HUES48 (cell line): ENCODE data around the gene ITGAE.
A peak's percentile ranks its signal among the peaks of the same experiment; 100 is the strongest.
"Not testable (repeated sequence)": the region's sequence is repeated elsewhere in the genome, so short reads cannot be mapped to it uniquely, and the experiment has no call there.

Experiments used
- H3K27ac ChIP-seq: one replicate; pipeline ENCODE4 v1.7.0; 2013; ENCODE audit warnings: low read depth, low read length, inconsistent platforms
- H3K27me3 ChIP-seq: 2 replicates; pipeline ENCODE4 v1.6.1; 2013; ENCODE audit warnings: mild to moderate bottlenecking, low read length; ENCODE audit not compliant: control insufficient read depth, insufficient read depth
- H3K36me3 ChIP-seq: 2 replicates; pipeline ENCODE4 v1.6.1; 2013; ENCODE audit warnings: low read length; ENCODE audit not compliant: control insufficient read depth, insufficient read depth
- H3K4me1 ChIP-seq: 2 replicates; pipeline ENCODE4 v1.6.1; 2013; ENCODE audit warnings: mild to moderate bottlenecking, low read length; ENCODE audit not compliant: control insufficient read depth, insufficient read depth
- H3K4me3 ChIP-seq: 2 replicates; pipeline ENCODE4 v1.5.1; 2013; ENCODE audit warnings: mild to moderate bottlenecking, low read depth, low read length
- H3K9ac ChIP-seq: 2 replicates; pipeline ENCODE4 v1.6.1; 2013; ENCODE audit warnings: mild to moderate bottlenecking, low read depth, low read length, moderate library complexity
- H3K9me3 ChIP-seq: 2 replicates; pipeline ENCODE4 v1.6.1; 2013; ENCODE audit warnings: low read length; ENCODE audit not compliant: control insufficient read depth, insufficient read depth

Gene ITGAE

GRCh38 chr17:3705718-3705984 is 95.3 kb downstream of the ITGAE start:
- not testable (repeated sequence) for H3K9me3 ChIP-seq, H3K36me3 ChIP-seq, H3K4me3 ChIP-seq, H3K4me1 ChIP-seq, H3K27me3 ChIP-seq, H3K9ac ChIP-seq, H3K27ac ChIP-seq

DNA sequence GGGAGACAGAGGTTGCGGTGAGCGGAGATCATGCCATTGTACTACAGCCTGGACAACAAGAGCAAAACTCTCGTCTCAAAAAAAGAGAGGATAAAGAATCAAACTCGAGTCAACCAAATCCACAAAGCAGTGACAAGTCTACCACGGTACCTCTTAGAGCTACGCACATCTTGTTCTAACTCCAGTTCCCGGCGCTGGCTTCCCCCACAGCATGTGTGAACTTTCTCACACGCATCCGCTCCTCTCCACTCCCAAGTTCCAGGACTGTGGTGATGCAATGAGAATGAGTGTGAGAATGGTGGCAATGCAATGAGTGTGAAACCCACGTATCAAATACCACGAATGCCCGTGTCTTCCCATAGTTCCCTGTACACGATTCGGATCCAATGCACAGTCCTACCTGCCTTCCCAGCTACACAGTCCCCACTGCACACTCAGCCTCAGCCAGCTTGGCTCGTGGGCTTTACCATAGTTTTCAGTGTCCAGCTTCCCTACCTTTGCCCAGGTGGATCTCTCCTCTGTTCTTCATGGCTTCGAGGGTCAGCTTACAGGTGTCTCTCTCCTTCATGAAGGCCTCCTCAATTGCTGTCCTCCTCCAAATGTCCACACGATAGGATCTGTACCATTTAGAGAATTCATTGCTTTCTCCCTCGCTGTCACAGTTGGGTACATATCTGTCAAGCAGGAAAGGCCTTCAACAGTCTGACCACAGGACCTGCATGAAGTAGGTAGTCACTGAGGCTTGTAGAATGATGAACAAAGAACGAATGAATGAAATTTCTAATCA is 95.9 kb downstream of the ITGAE start:
- H3K27ac ChIP-seq: no peak overlapping the region
- no peak overlapping the region for H3K4me3 ChIP-seq
- no peaks in the 10 kb centered on the region for H3K4me1 ChIP-seq
- H3K9ac ChIP-seq: no peak overlapping the region
- no peaks in the 10 kb centered on the region for H3K36me3 ChIP-seq
- no peaks in the 10 kb centered on the region for H3K27me3 ChIP-seq
- H3K9me3 ChIP-seq: no peaks in the 10 kb centered on the region

- H3K9me3 ChIP-seq, H3K27ac ChIP-seq, H3K36me3 ChIP-seq, H3K4me3 ChIP-seq, H3K4me1 ChIP-seq, H3K27me3 ChIP-seq, H3K9ac ChIP-seq: not testable (repeated sequence)
Observed at GRCh38 chr17:3702041-3702539, 98.9 kb downstream of the ITGAE start.

DNA sequence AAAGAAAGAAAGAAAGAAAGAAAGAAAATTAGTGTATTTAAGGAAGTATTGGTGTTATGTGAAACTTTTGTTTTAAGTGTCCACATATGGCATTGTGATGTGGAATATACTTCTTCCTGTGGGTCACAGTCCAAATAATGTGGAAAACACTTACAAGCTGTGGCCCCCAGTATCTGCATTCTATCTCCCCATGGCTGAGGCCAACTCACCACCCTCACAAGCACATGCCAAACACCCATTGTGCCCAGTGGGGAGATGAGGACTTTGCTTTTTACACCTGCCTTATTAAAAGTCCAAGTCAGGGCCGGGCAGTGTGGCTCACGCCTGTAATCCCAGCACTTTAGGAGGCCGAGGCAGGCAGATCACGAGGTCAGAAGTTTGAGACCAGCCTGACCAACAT is 101.0 kb downstream of the ITGAE start:
- H3K9me3 ChIP-seq: no peaks in the 10 kb centered on the region
- H3K9ac ChIP-seq: no peak overlapping the region
- H3K27ac ChIP-seq: no peak overlapping the region
- no peak overlapping the region for H3K4me3 ChIP-seq
- no peaks in the 10 kb centered on the region for H3K36me3 ChIP-seq
- H3K27me3 ChIP-seq: peaks cover 24% of the 10 kb centered on the region
- H3K4me1 ChIP-seq: peaks cover 3% of the 10 kb centered on the region; the same call in 1 of the 2 replicates

DNA sequence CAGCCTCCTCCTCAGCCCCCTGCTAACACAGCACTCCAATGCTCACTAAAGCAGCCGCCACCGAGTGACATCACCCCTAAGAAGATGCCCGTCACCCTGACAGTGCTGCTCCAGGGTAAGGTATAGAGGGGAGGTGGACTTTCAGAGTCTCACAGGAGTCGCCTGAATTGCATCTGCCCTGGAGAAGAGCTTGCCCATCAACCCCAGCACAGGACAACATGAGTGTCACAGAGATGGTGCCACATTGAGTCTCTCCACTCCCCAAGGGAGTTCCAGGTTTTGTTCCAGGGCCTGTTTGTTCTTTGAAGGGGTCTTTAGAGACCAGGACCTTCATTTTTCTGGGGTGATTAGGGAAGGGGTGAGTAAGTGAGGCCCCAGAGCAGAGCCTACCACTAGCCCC is 102.8 kb downstream of the ITGAE start:
- Histone ChIP-seq H3K9ac (no peak overlapping the region), H3K4me1 (peaks cover 3% of the 10 kb centered on the region; the same call in 1 of the 2 replicates), H3K27ac (no peak overlapping the region), H3K36me3 (no peaks in the 10 kb centered on the region), H3K4me3 (no peak overlapping the region), H3K9me3 (no peaks in the 10 kb centered on the region), H3K27me3 (peaks cover 31% of the 10 kb centered on the region)

- no peak overlapping the region for H3K4me3 ChIP-seq
- H3K27ac ChIP-seq: no peak overlapping the region
- no peaks in the 10 kb centered on the region for H3K9me3 ChIP-seq
- H3K27me3 ChIP-seq: peaks cover 31% of the 10 kb centered on the region
- H3K4me1 ChIP-seq: peaks cover 3% of the 10 kb centered on the region; the same call in 1 of the 2 replicates
- no peak overlapping the region for H3K9ac ChIP-seq
- no peaks in the 10 kb centered on the region for H3K36me3 ChIP-seq
Observed at GRCh38 chr17:3697103-3697476, 103.9 kb downstream of the ITGAE start.

DNA sequence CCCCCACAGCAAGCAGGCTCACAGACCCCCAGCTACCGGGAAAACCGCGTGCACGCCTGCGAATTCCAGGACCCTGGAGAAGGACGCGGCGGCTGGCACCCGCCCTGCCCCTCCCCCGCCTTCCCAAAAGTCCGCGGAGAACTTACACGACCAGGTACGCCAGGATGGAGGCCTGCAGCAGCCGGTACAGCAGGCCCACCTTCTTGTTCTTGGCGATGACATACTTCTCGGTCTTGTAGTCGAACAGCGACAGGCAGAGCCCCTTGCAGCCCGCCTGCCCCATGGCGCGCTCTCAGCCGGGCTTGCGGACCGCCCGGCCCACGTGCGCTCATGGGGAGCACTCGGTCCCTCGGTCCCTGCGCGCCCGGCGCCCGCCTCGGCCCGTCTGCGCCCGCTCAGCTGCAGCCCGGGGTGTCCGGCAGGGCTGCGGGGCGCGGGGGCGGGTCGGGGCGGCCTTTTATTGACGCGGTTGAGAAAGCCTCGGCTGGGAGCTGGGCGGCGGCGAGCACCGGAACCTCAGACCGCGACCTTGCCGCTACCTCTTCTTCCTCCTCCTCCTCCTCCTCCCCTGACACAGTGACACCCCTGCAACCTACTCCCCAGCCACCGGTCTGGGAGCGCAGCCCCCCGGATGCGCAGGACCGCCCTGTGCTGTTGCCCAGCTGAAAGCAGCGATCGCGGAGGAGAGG is 105.1 kb downstream of the ITGAE start, which contains the start of gene P2RX5:
P2RX5 (minus strand) TSS at position 433 of the 689 bp plus-strand sequence; CDS start at position 283, 150 bp downstream.
- no peaks in the 10 kb centered on the region for H3K36me3 ChIP-seq
- H3K4me1 ChIP-seq: peaks cover 3% of the 10 kb centered on the region; the same call in 1 of the 2 replicates
- H3K27me3 ChIP-seq: peaks cover 31% of the 10 kb centered on the region
- H3K27ac ChIP-seq: no peak within 1 kb of the TSS
- peak within 1 kb of the TSS; percentile 75 for H3K4me3 ChIP-seq
- H3K9me3 ChIP-seq: no peaks in the 10 kb centered on the region
- H3K9ac ChIP-seq: no peak within 1 kb of the TSS; the same call in 1 of the 2 replicates

DNA sequence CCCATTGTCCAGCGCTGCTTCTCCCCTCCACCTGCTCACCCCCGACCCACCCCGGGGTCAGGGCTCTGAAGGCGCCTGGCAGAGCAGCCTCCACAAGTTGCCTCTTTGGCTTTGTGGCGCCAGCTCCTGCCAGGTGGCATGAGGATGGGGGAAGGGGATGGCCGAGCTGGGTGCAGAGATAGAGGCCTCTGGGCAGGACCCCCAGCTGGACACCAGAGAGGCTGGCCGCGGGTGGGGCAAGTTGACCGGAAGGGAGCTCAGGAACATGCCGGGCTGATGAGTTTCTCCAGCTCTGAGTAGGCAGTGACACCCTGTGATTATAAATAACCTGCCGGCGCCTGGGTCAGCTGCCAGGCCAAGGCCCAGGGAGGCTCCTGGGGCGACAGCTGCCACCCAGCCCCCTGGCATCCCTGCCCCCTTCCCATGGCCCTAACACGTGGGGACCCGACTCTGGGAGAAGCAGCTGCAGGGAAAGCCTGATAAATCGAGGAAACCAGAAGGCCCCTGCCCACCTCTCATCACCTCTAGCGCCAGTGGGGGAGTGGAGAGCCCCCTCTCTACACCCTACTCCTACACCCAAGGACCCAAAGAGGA is 105.8 kb downstream of the ITGAE start:
- Histone ChIP-seq H3K27ac (no peak overlapping the region), H3K4me1 (peaks cover 3% of the 10 kb centered on the region; the same call in 1 of the 2 replicates), H3K9ac (no peak overlapping the region), H3K36me3 (no peaks in the 10 kb centered on the region), H3K27me3 (peaks cover 31% of the 10 kb centered on the region), H3K9me3 (no peaks in the 10 kb centered on the region), H3K4me3 (peak overlapping the region; percentile 75)

DNA sequence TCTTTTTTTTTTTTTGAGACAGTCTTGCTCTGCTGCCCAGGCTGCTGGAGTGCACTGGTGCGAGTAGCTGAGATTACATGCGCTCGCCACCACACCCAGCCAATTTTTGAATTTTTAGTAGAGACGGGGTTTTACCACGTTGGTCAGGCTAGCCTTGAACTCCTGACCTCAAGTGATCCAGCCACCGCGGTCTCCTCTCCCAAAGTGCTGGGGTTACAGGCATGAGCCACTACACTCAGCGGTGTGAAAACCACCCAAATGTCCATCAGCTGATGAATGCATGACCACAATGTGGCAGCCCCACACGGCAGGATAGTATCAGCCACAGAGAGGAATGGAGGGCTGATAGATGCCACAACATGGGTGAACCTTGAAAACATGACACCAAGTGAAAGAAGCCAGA is 107.2 kb downstream of the ITGAE start:
- no peaks in the 10 kb centered on the region for H3K36me3 ChIP-seq
- peaks cover 3% of the 10 kb centered on the region; the same call in 1 of the 2 replicates for H3K4me1 ChIP-seq
- H3K9me3 ChIP-seq: no peaks in the 10 kb centered on the region
- H3K27me3 ChIP-seq: peaks cover 31% of the 10 kb centered on the region
- H3K27ac ChIP-seq: no peak overlapping the region
- H3K9ac ChIP-seq: no peak overlapping the region
- H3K4me3 ChIP-seq: no peak overlapping the region

DNA sequence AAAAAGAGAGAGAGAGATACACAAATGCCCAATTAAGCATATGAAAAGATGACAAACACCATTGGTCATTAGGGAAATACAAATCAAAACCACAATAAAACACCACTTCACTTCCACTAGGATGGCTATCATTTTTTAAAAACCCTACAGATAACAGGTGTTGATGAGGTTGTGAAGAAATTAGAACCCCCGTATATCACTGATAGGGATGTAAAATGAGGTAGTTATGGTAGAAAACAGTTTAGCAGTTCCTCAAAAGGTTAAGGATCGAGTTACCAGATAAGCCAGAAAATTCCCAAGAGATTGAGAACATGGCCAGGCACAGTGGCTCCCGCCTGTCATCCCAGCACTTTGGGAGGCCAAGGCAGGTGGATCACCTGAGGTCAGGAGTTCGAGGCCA is 107.8 kb downstream of the ITGAE start:
- H3K9ac ChIP-seq: no peak overlapping the region
- H3K27me3 ChIP-seq: peaks cover 31% of the 10 kb centered on the region
- H3K4me3 ChIP-seq: no peak overlapping the region
- H3K4me1 ChIP-seq: peaks cover 3% of the 10 kb centered on the region; the same call in 1 of the 2 replicates
- H3K27ac ChIP-seq: no peak overlapping the region
- no peaks in the 10 kb centered on the region for H3K9me3 ChIP-seq
- no peaks in the 10 kb centered on the region for H3K36me3 ChIP-seq

DNA sequence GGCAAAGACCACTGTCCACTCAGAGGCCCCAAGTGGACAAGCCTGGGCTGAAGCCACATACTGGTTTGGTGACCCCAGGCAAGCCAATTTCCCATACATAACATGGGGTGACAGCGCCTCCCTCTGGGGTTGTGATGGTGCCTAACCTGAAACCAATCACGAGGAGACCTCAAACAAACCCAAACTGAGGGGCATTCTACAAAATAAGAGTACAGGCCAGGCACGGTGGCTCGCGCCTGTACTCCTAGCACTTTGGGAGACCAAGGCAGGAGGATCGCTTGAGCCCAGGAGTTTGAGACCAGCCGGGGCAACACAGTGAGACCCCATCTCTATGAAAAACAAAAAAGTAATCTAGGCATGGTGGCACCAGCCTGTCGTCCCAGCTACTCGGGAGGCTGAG is 108.6 kb downstream of the ITGAE start:
- Histone ChIP-seq H3K4me3 (no peak overlapping the region), H3K27me3 (peaks cover 29% of the 10 kb centered on the region), H3K9me3 (no peaks in the 10 kb centered on the region), H3K36me3 (no peaks in the 10 kb centered on the region), H3K9ac (no peak overlapping the region), H3K4me1 (peaks cover 3% of the 10 kb centered on the region; the same call in 1 of the 2 replicates), H3K27ac (no peak overlapping the region)
